B cell (primary cell): ENCODE results near the gene CD79A.

ENCODE experiments used
- EZH2 ChIP-seq: IDR thresholded peaks from 2 replicates; pipeline ENCODE4 v1.6.1; 2012; ENCODE audit warnings: borderline replicate concordance, low read depth, mild to moderate bottlenecking, moderate library complexity, low read length; ENCODE audit not compliant: insufficient read depth, poor library complexity, severe bottlenecking
- TF ChIP-seq, protein P1 (sequence below): fragments of 200-600 bp; IDR thresholded peaks from one replicate; pipeline ENCODE4 v1.8.0; 2022; ENCODE audit warnings: antibody characterized with exemption, mild to moderate bottlenecking

DNA sequence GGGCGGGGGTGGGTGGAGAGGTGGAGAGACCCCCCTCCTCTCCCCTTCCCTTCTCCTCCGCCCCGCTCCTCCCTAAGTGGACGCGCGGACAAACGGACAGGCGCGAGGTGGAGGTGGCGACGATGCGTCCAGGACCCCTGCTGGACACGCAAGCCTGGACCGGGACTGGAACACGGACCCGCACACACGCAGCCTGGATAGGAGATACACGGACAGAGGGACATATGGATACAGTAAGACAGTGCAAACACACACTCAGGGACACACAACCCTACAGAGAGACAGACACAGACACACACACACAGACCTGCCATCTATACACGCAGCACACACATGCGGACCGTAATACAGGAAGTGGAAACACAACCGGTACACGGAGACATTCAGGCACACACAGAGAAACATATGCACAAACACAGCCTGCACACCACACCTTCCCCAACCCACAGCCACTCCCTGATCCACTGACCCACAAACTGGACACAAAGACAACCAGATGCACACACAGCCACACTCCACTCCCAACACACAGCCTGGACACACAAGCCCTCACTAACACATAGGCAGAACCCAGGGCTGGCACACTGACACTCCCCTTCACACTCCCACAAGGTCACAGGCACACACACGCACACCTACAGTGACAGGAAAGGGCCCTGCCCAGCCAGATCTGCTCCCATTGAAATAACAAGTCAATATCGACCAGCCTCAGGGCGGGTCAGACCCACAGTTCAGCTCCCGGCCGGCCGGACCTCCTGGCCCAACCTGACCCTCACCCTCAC, 51.9 kb downstream of the CD79A start:
- TF ChIP-seq, protein P1, sequence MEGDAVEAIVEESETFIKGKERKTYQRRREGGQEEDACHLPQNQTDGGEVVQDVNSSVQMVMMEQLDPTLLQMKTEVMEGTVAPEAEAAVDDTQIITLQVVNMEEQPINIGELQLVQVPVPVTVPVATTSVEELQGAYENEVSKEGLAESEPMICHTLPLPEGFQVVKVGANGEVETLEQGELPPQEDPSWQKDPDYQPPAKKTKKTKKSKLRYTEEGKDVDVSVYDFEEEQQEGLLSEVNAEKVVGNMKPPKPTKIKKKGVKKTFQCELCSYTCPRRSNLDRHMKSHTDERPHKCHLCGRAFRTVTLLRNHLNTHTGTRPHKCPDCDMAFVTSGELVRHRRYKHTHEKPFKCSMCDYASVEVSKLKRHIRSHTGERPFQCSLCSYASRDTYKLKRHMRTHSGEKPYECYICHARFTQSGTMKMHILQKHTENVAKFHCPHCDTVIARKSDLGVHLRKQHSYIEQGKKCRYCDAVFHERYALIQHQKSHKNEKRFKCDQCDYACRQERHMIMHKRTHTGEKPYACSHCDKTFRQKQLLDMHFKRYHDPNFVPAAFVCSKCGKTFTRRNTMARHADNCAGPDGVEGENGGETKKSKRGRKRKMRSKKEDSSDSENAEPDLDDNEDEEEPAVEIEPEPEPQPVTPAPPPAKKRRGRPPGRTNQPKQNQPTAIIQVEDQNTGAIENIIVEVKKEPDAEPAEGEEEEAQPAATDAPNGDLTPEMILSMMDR, result no peak
- TF ChIP-seq EZH2, result no peak
